Endodermal cell (in vitro differentiated cells): ENCODE measurements around the gene FERMT2. TPM values are rescaled to one million over a fixed set of nuclear protein-coding genes. Genes with fewer than 3 reads are reported as not detected.
"Not testable (repeated sequence)": the region's sequence is repeated elsewhere in the genome, so short reads cannot be mapped to it uniquely, and the experiment has no call there.

Source experiments
- DNase-seq: peaks from one replicate; pipeline ENCODE4 v3.0.0-alpha.2; 2017
- H3K27ac ChIP-seq: 2 replicates; pipeline ENCODE4 v1.5.1; 2013; ENCODE audit warnings: mild to moderate bottlenecking, low read depth, low read length, moderate library complexity
- H3K27me3 ChIP-seq: 2 replicates; pipeline ENCODE4 v1.6.1; 2013; ENCODE audit warnings: mild to moderate bottlenecking, low read length, moderate library complexity; ENCODE audit not compliant: insufficient read depth, control insufficient read depth, poor library complexity, severe bottlenecking
- H3K36me3 ChIP-seq: 2 replicates; pipeline ENCODE4 v1.7.0; 2013; ENCODE audit warnings: mild to moderate bottlenecking, low read length, moderate library complexity; ENCODE audit not compliant: control insufficient read depth, insufficient read depth
- H3K4me1 ChIP-seq: one replicate; pipeline ENCODE4 v1.7.0; 2013; ENCODE audit warnings: low read length; ENCODE audit not compliant: control insufficient read depth, insufficient read depth
- H3K4me3 ChIP-seq: 2 replicates; pipeline ENCODE4 v1.5.1; 2013; ENCODE audit warnings: mild to moderate bottlenecking, low read length, moderate library complexity
- H3K9ac ChIP-seq: 2 replicates; pipeline ENCODE4 v1.6.1; 2013; ENCODE audit warnings: mild to moderate bottlenecking, low read length, moderate library complexity; ENCODE audit not compliant: poor library complexity, severe bottlenecking; ENCODE audit errors: extremely low read depth
- H3K9me3 ChIP-seq: 2 replicates; pipeline ENCODE4 v1.6.1; 2013; ENCODE audit warnings: mild to moderate bottlenecking, low read length, moderate library complexity; ENCODE audit not compliant: control insufficient read depth
- H3K27ac Mint-ChIP-seq: 2 replicates; pipeline ENCODE4 v1.8.0; 2020; ENCODE audit warnings: mixed read lengths
- H3K27me3 Mint-ChIP-seq: 2 replicates; pipeline ENCODE4 v1.8.0; 2021; ENCODE audit warnings: mild to moderate bottlenecking, mixed read lengths; ENCODE audit not compliant: insufficient read depth
- H3K36me3 Mint-ChIP-seq: 2 replicates; pipeline ENCODE4 v1.8.0; 2020; ENCODE audit warnings: low read depth, mixed read lengths
- H3K4me1 Mint-ChIP-seq: 2 replicates; pipeline ENCODE4 v1.8.0; 2020; ENCODE audit warnings: mixed read lengths
- H3K4me3 Mint-ChIP-seq: 2 replicates; pipeline ENCODE4 v1.8.0; 2020; ENCODE audit warnings: mild to moderate bottlenecking, moderate library complexity, mixed read lengths
- H3K9me3 Mint-ChIP-seq: 2 replicates; pipeline ENCODE4 v1.8.0; 2020; ENCODE audit warnings: mild to moderate bottlenecking, mixed read lengths
- WGBS, 2 experiments: methylation state at CpG; one replicate each; pipeline versions ENCODE4 v1.1.5 to v1.1.7; 2013; ENCODE audit warnings: missing lambda C conversion rate in 2 of 2, mixed read lengths in 1 of 2; ENCODE audit not compliant: insufficient coverage in 1 of 2, insufficient read length in 1 of 2; 5-methylcytosine and 5-hydroxymethylcytosine counted together
- total RNA-seq, 2 donors: library from RNA; stranded (reverse); fragmentation: NEBNext Ultra II Directional in 1 of 2; extraction: Animal tissue kit (Norgen Biotek cat#: 25700) in 1 of 2; gene quantifications; 2 replicates in 1 of 2; 3 replicates in 1 of 2; pipeline ENCODE4 v1.2.1, GENCODE V29; 2021
- TF ChIP-seq, protein P1 (sequence below): fragments of 200-600 bp; sonication (generic); conservative IDR thresholded peaks from 2 replicates; pipeline ENCODE4 v1.5.0; 2021; ENCODE audit warnings: antibody characterized with exemption, mild to moderate bottlenecking

FERMT2 gene
- total RNA-seq, 2 donors from 2014 or later: 350 to 377 TPM

- Histone ChIP-seq H3K36me3 (peaks cover 99% of the 10 kb centered on the region), H3K27me3 (no peaks in the 10 kb centered on the region), H3K9me3 (no peaks in the 10 kb centered on the region), H3K4me3 (no peak overlapping the region), H3K9ac (no peak overlapping the region), H3K4me1 (peaks cover 3% of the 10 kb centered on the region), H3K27ac (no peak overlapping the region)
- Mint-ChIP-seq H3K4me3 (no peak overlapping the region), H3K36me3 (peaks cover 54% of the 10 kb centered on the region), H3K27ac (no peak overlapping the region), H3K4me1 (peaks cover 14% of the 10 kb centered on the region), H3K27me3 (no peaks in the 10 kb centered on the region), H3K9me3 (no peaks in the 10 kb centered on the region)
- no peak for DNase-seq
- 82 to 97% methylated on average over 5 to 9 of the region's 9 CpGs for WGBS, 2 experiments
- TF ChIP-seq, protein P1, sequence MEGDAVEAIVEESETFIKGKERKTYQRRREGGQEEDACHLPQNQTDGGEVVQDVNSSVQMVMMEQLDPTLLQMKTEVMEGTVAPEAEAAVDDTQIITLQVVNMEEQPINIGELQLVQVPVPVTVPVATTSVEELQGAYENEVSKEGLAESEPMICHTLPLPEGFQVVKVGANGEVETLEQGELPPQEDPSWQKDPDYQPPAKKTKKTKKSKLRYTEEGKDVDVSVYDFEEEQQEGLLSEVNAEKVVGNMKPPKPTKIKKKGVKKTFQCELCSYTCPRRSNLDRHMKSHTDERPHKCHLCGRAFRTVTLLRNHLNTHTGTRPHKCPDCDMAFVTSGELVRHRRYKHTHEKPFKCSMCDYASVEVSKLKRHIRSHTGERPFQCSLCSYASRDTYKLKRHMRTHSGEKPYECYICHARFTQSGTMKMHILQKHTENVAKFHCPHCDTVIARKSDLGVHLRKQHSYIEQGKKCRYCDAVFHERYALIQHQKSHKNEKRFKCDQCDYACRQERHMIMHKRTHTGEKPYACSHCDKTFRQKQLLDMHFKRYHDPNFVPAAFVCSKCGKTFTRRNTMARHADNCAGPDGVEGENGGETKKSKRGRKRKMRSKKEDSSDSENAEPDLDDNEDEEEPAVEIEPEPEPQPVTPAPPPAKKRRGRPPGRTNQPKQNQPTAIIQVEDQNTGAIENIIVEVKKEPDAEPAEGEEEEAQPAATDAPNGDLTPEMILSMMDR: no peak
Observed at GRCh38 chr14:52868911-52869618, 81.8 kb downstream of the FERMT2 start.

DNA sequence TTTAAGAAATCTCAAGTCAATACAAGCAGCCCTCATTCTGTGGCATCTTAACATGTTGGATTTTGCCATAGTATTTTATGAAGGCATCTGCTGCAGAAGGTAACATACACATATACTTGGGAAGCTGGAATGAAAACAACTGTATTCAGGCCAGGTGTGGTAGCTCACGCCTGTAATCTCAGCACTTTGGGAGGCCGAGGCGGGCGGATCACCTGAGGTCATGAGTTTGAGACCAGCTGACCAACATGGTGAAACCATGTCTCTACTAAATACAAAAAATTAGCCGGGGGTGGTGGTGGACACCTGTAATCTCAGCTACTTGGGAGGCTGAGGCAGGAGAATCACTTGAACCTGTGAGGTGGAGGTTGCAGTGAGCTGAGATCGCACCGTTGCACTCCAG is 86.0 kb downstream of the FERMT2 start:
- H3K9ac ChIP-seq, H3K4me3 ChIP-seq, H3K27me3 Mint-ChIP-seq, DNase-seq, H3K27ac ChIP-seq, H3K27me3 ChIP-seq, H3K4me1 ChIP-seq, H3K4me3 Mint-ChIP-seq, H3K9me3 Mint-ChIP-seq: not testable (repeated sequence)
- Mint-ChIP-seq H3K27ac (peak overlapping the region; percentile 60), H3K4me1 (peaks cover 30% of the 10 kb centered on the region), H3K36me3 (peaks cover 47% of the 10 kb centered on the region)
- H3K36me3 ChIP-seq: peaks cover 95% of the 10 kb centered on the region
- 90 to 98% methylated on average over 2 to 7 of the region's 7 CpGs for WGBS, 2 experiments
- H3K9me3 ChIP-seq: peaks cover 12% of the 10 kb centered on the region

GRCh38 chr14:52863334-52863700 is 87.5 kb downstream of the FERMT2 start:
- whole genome bisulfite sequencing, 2 experiments: 50% methylated on average over 1 of the region's 1 CpG; no CpG with 5 or more reads in 1 of the 2 experiments
- peak overlapping the region; percentile 39 for H3K27ac Mint-ChIP-seq
- no peak overlapping the region for H3K27ac ChIP-seq

More at GRCh38 chr14:52863334-52863700, 87.5 kb downstream of the FERMT2 start:
- H3K4me1 ChIP-seq: peaks cover 9% of the 10 kb centered on the region
- Mint-ChIP-seq H3K4me3 (no peak overlapping the region), H3K4me1 (peaks cover 37% of the 10 kb centered on the region), H3K9me3 (no peaks in the 10 kb centered on the region), H3K27me3 (no peaks in the 10 kb centered on the region), H3K36me3 (peaks cover 60% of the 10 kb centered on the region)
- H3K27me3 ChIP-seq: no peaks in the 10 kb centered on the region
- DNase-seq: no peak
- peaks cover 12% of the 10 kb centered on the region for H3K9me3 ChIP-seq
- peaks cover 95% of the 10 kb centered on the region for H3K36me3 ChIP-seq
- TF ChIP-seq, protein P1: no peak
- peak overlapping the region; percentile 23 for H3K9ac ChIP-seq
- peak overlapping the region; percentile 44 for H3K4me3 ChIP-seq
